HepG2 (cell line): ENCODE results near the gene USP36. TPM values are rescaled to one million over a fixed set of nuclear protein-coding genes. Genes with fewer than 3 reads are reported as not detected.
"Not testable (repeated sequence)": the region's sequence is repeated elsewhere in the genome, so short reads cannot be mapped to it uniquely, and the experiment has no call there.

Source experiments
- ATAC-seq: fragments of 200-7000 bp; cut with Tn5 transposase; 3 replicates; pipeline ENCODE4 v1.9.1; 2020; ENCODE audit warnings: mild to moderate bottlenecking, moderate library complexity
- BruUV-seq: library from RNA; stranded (reverse); fragments of 400-500 nt; replicated peaks from 2 replicates; lab custom pipeline; 2021; lab: Mats Ljungman, UMichigan
- CTCF ChIA-PET: fragments of 300-600 bp; formaldehyde crosslinking; extraction: SDS; loops from one replicate; lab custom pipeline; 2021; ENCODE audit warnings: low total read pairs, inconsistent platforms, low intra/inter-chr PET ratio; lab: Yijun Ruan, JAX
- POLR2A ChIA-PET: fragments of 350-600 bp; sonication (Branson Sonifier 250); formaldehyde crosslinking; loops from one replicate; lab custom pipeline; 2020; ENCODE audit warnings: antibody characterized with exemption, inconsistent platforms; lab: Yijun Ruan, JAX
- DNase-seq: peaks from one replicate; pipeline ENCODE4 v3.0.0-alpha.2; 2015; ENCODE audit warnings: low spot score
- FAIRE-seq: peaks from 3 replicates; lab custom pipeline; 2011; peaks lifted over from hg19 to GRCh38; lab: Jason Lieb, UNC
- H2AFZ ChIP-seq: one replicate; pipeline ENCODE4 v1.6.1; 2011; ENCODE audit warnings: low read length, inconsistent platforms
- H3K27ac ChIP-seq: fragments of 300-600 bp; 3 replicates; pipeline ENCODE4 v1.8.0; 2011; ENCODE audit warnings: mixed run types, mild to moderate bottlenecking, mixed read lengths, low read length, inconsistent platforms; ENCODE audit not compliant: insufficient read depth; ENCODE audit errors: extremely low read length
- H3K27me3 ChIP-seq, 2 experiments: fragments of 200-600 bp in 1 of 2; 2 replicates in 1 of 2; 3 replicates in 1 of 2; pipeline versions ENCODE4 v1.6.0 to v1.8.0; 2011; ENCODE audit warnings: low read length in 2 of 2, mild to moderate bottlenecking in 2 of 2, moderate library complexity in 2 of 2, inconsistent platforms in 1 of 2; ENCODE audit not compliant: insufficient read depth in 2 of 2, control insufficient read depth in 1 of 2
- H3K36me3 ChIP-seq, 2 experiments: fragments of 200-600 bp in 1 of 2; replicated peaks in 1 of 2; 2 replicates in 1 of 2; 3 replicates in 1 of 2; pipeline versions ENCODE4 v1.5.1 to v1.8.0; 2011; ENCODE audit warnings: low read length in 2 of 2, inconsistent platforms in 1 of 2; ENCODE audit not compliant: insufficient read depth in 2 of 2, control insufficient read depth in 1 of 2
- H3K4me1 ChIP-seq: 2 replicates; pipeline ENCODE4 v1.5.1; 2012; ENCODE audit warnings: low read length, inconsistent platforms; ENCODE audit not compliant: insufficient read depth
- H3K4me2 ChIP-seq: 2 replicates; pipeline ENCODE4 v1.6.0; 2011; ENCODE audit warnings: low read depth, low read length, inconsistent platforms
- H3K4me3 ChIP-seq, 3 experiments: fragments of 200-600 bp in 1 of 3; sonication (generic), shearing (Covaris generic) in 1 of 3; replicated peaks in 1 of 3; 2 replicates each; pipeline ENCODE4 v1.5.1; 2011 to 2016; ENCODE audit warnings: low read length in 3 of 3, inconsistent platforms in 2 of 3, low read depth in 2 of 3, mild to moderate bottlenecking in 2 of 3, control low read depth in 1 of 3, mixed read lengths in 1 of 3; ENCODE audit not compliant: insufficient read depth in 1 of 3
- H3K79me2 ChIP-seq: one replicate; pipeline ENCODE4 v1.6.1; 2011; ENCODE audit warnings: low read length, inconsistent platforms; ENCODE audit not compliant: insufficient read depth
- H3K9ac ChIP-seq: 2 replicates; pipeline ENCODE4 v1.6.0; 2011; ENCODE audit warnings: mild to moderate bottlenecking, low read depth, low read length, inconsistent platforms; ENCODE audit not compliant: insufficient read depth
- H3K9me3 ChIP-seq: 2 replicates; pipeline ENCODE4 v1.5.1; 2012; ENCODE audit warnings: mild to moderate bottlenecking, low read length
- H4K20me1 ChIP-seq: 2 replicates; pipeline ENCODE4 v1.6.0; 2011; ENCODE audit warnings: inconsistent platforms, mild to moderate bottlenecking, low read length, moderate library complexity; ENCODE audit not compliant: insufficient read depth
- KDM6A ChIP-seq: IDR thresholded peaks from 2 replicates; pipeline ENCODE4 v1.6.1; 2016; ENCODE audit warnings: low read depth
- PBX3 ChIP-seq: sonication (generic); formaldehyde crosslinking; IDR thresholded peaks from 2 replicates; pipeline ENCODE4 v1.8.1; 2023; ENCODE audit warnings: missing genetic modification reagents, inconsistent platforms, borderline replicate concordance
- RERE ChIP-seq: IDR thresholded peaks from 2 replicates; pipeline ENCODE4 v1.6.1; 2016; ENCODE audit warnings: low read depth, missing genetic modification reagents, missing compliant biosample characterization
- SAP130 ChIP-seq: IDR thresholded peaks from 2 replicates; pipeline ENCODE4 v1.6.1; 2016; ENCODE audit warnings: low read depth
- WGBS: methylation state at CpG from one replicate; pipeline ENCODE4 v1.1.6; 2017; ENCODE audit warnings: low lambda C conversion rate; 5-methylcytosine and 5-hydroxymethylcytosine counted together
- in situ Hi-C: cut with HindIII; loops from 2 replicates; pipeline ENCODE4 v1.10.0; 2017; ENCODE audit warnings: low pct_unique_long_range_greater_than_20kb; ENCODE audit not compliant: extremely low pct_ligation_motif_present
- intact Hi-C: fragments of 100-400 bp; cut with micrococcal nuclease; formaldehyde crosslinking; loops from one replicate; pipeline ENCODE4 v1.10.0; 2022; ENCODE audit not compliant: unreplicated experiment
- polyA plus RNA-seq, 8 experiments: library from polyadenylated mRNA; depleted of rRNA in 3 of 8; stranded (reverse) in 7 of 8; unstranded in 1 of 8; fragments of >200 nt; fragmentation: Illumina TruSeq in 4 of 8; extraction: Trizol in 4 of 8; gene quantifications; 2 replicates each; pipeline versions ENCODE4 v1.2.1 to v1.2.3, GENCODE V29; 2011 to 2016; ENCODE audit warnings: low read depth in 4 of 8, missing spikeins in 1 of 8, mixed read lengths in 1 of 8; ENCODE audit not compliant: insufficient read depth in 1 of 8
- total RNA-seq, 5 experiments: library from RNA; depleted of rRNA; stranded (reverse); fragments of >200 nt; fragmentation: Illumina TruSeq; extraction: Trizol; gene quantifications; 2 replicates each; pipeline ENCODE4 v1.2.3, GENCODE V29; 2016; ENCODE audit warnings: low read depth in 1 of 5

The USP36 gene
- total and polyA plus RNA-seq, 2 of the 13 experiments (the other 11 are each of a cell fraction or from before 2014, with no cell fraction given) = 29.6 to 45.9 TPM

GRCh38 chr17:78840780-78841611 is at the start of gene USP36 (continued):
- no peak; the same call in 1 of the 2 replicates for TF ChIP-seq RERE (CRISPR knock-in tag)
- TF ChIP-seq SAP130 (CRISPR knock-in tag) = peak; percentile 99
- TF ChIP-seq KDM6A = no peak
- no peak for TF ChIP-seq PBX3 (CRISPR knock-in tag)

GRCh38 chr17:78890096-78890495 is 49.5 kb upstream of the USP36 start:
- POLR2A ChIA-PET, H3K9me3 ChIP-seq, in situ Hi-C loops, H3K27ac ChIP-seq, H3K4me1 ChIP-seq, H3K4me3 ChIP-seq, H3K4me2 ChIP-seq, H4K20me1 ChIP-seq, DNase-seq, CTCF ChIA-PET, H3K36me3 ChIP-seq, BruUV-seq, ATAC-seq, H2AFZ ChIP-seq, H3K27me3 ChIP-seq, H3K79me2 ChIP-seq, intact Hi-C loops, H3K9ac ChIP-seq, FAIRE-seq: not testable (repeated sequence)
- WGBS = 94% methylated on average over 11 of the region's 11 CpGs
